Measurements from ENCODE around the gene SF1.

DNA sequence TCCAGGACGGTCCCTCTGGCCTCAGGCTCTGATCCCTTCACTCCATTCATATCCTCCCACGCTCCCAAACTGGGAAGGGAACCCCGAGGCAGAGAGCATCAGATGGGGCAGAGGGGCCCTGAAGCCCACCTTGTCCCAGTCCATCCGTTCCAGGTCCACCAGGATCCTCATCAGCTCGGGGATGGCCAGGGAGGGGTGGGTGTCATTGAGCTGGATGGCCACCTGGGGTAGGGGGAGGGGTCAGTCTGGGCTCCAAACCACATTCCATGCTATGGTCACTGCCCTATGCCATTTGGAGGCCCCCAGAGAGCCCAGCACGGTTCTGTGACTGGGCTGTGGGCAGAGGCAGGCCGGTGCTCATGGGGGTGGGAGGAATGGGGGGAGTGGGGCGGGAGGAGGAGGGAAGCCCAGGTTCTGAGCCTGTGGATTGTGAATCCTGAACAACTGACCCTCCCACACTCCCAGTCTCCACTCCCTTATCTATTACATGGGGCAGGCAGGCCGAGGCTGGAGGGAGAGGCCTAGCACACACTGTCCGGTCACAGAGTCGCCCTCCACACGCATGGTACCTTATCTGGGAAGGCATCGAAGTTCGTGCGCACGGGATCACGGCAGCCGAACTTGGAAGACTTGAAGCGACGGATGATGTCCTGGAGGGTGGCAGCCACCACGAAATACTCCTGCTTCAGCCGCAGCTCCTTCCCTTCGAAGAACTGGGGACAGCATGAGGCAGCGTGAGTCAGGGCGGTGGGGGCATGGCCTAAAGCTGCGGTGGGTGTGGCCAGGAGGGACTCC is 24.0 kb downstream of the SF1 start:
- TF ChIP-seq, protein P1, sequence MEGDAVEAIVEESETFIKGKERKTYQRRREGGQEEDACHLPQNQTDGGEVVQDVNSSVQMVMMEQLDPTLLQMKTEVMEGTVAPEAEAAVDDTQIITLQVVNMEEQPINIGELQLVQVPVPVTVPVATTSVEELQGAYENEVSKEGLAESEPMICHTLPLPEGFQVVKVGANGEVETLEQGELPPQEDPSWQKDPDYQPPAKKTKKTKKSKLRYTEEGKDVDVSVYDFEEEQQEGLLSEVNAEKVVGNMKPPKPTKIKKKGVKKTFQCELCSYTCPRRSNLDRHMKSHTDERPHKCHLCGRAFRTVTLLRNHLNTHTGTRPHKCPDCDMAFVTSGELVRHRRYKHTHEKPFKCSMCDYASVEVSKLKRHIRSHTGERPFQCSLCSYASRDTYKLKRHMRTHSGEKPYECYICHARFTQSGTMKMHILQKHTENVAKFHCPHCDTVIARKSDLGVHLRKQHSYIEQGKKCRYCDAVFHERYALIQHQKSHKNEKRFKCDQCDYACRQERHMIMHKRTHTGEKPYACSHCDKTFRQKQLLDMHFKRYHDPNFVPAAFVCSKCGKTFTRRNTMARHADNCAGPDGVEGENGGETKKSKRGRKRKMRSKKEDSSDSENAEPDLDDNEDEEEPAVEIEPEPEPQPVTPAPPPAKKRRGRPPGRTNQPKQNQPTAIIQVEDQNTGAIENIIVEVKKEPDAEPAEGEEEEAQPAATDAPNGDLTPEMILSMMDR (IDR thresholded peaks at IDR 0.05), result no peak
- TF ChIP-seq POLR2A (IDR thresholded peaks at IDR 0.05), result no peak
